CD8-positive, alpha-beta memory T cell (primary cell): ENCODE results near the gene CDS1. TPM values are rescaled to one million over a fixed set of nuclear protein-coding genes. Genes with fewer than 3 reads are reported as not detected.
"Not testable (repeated sequence)": the region's sequence is repeated elsewhere in the genome, so short reads cannot be mapped to it uniquely, and the experiment has no call there.

Experiments
- CTCF ChIA-PET: fragments of 350-600 bp; sonication (Branson Sonifier 250); formaldehyde crosslinking; loops from one replicate; lab custom pipeline; 2021; ENCODE audit warnings: antibody characterized with exemption; lab: Charles Lee
- POLR2A ChIA-PET: fragments of 350-600 bp; sonication (Branson Sonifier 250); formaldehyde crosslinking; loops from one replicate; lab custom pipeline; 2021; ENCODE audit warnings: antibody characterized with exemption; lab: Charles Lee
- DNase-seq, 5 donors: peaks; one replicate each; pipeline versions ENCODE4 v3.0.0 to v3.0.0-alpha.2; 2020 to 2022; ENCODE audit warnings: mixed read lengths in 1 of 5
- H3K27ac ChIP-seq: one replicate; pipeline ENCODE4 v1.7.0; 2013; ENCODE audit warnings: low read depth, mild to moderate bottlenecking, low read length, moderate library complexity
- H3K27me3 ChIP-seq: 2 replicates; pipeline ENCODE4 v1.7.0; 2013; ENCODE audit warnings: low read length, mild to moderate bottlenecking; ENCODE audit not compliant: insufficient read depth, poor library complexity, severe bottlenecking
- H3K36me3 ChIP-seq: 2 replicates; pipeline ENCODE4 v1.7.0; 2013; ENCODE audit warnings: mild to moderate bottlenecking, low read length, moderate library complexity; ENCODE audit not compliant: insufficient read depth
- H3K4me1 ChIP-seq: 2 replicates; pipeline ENCODE4 v1.7.0; 2013; ENCODE audit warnings: mild to moderate bottlenecking, low read length, moderate library complexity; ENCODE audit not compliant: insufficient read depth
- H3K4me3 ChIP-seq: 2 replicates; pipeline ENCODE4 v1.7.0; 2013; ENCODE audit warnings: mild to moderate bottlenecking, low read length
- H3K9me3 ChIP-seq: 2 replicates; pipeline ENCODE4 v1.7.0; 2013; ENCODE audit warnings: mild to moderate bottlenecking, low read length
- H3K27ac Mint-ChIP-seq, 8 donors: one replicate each; pipeline ENCODE4 v1.8.0; 2020 to 2021; ENCODE audit warnings: mixed read lengths in 8 of 8, mild to moderate bottlenecking in 6 of 8, inconsistent platforms in 3 of 8, moderate library complexity in 3 of 8
- H3K27me3 Mint-ChIP-seq, 2 donors: one replicate each; pipeline ENCODE4 v1.8.0; 2020 to 2021; ENCODE audit warnings: mixed read lengths in 2 of 2, mild to moderate bottlenecking in 1 of 2, moderate library complexity in 1 of 2
- H3K36me3 Mint-ChIP-seq, 3 donors: one replicate each; pipeline ENCODE4 v1.8.0; 2020 to 2021; ENCODE audit warnings: mixed read lengths in 3 of 3, inconsistent platforms in 1 of 3, mild to moderate bottlenecking in 1 of 3
- H3K4me1 Mint-ChIP-seq, 3 donors: one replicate each; pipeline ENCODE4 v1.8.0; 2020 to 2021; ENCODE audit warnings: mixed read lengths in 3 of 3, inconsistent platforms in 1 of 3, mild to moderate bottlenecking in 1 of 3
- H3K4me3 Mint-ChIP-seq, 7 donors: one replicate each; pipeline ENCODE4 v1.8.0; 2020 to 2021; ENCODE audit warnings: mixed read lengths in 7 of 7, mild to moderate bottlenecking in 6 of 7, moderate library complexity in 4 of 7, inconsistent platforms in 2 of 7
- H3K9me3 Mint-ChIP-seq, 5 donors: one replicate each; pipeline ENCODE4 v1.8.0; 2020 to 2022; ENCODE audit warnings: mixed read lengths in 5 of 5, mild to moderate bottlenecking in 3 of 5, moderate library complexity in 2 of 5, inconsistent platforms in 1 of 5
- polyA plus RNA-seq: library from polyadenylated mRNA; unstranded; fragments of 300-500 nt; fragmentation: Illumina TruSeq; gene quantifications from one replicate; pipeline ENCODE4 v1.2.3, GENCODE V29; 2021
- total RNA-seq, 2 experiments: library from RNA; stranded (reverse); gene quantifications; one replicate each; pipeline ENCODE4 v1.2.3, GENCODE V29; 2021

CDS1 gene
- under 1 TPM; 0.20 to 0.44 TPM for total RNA-seq
- polyA plus RNA-seq: 0.28 TPM

DNA sequence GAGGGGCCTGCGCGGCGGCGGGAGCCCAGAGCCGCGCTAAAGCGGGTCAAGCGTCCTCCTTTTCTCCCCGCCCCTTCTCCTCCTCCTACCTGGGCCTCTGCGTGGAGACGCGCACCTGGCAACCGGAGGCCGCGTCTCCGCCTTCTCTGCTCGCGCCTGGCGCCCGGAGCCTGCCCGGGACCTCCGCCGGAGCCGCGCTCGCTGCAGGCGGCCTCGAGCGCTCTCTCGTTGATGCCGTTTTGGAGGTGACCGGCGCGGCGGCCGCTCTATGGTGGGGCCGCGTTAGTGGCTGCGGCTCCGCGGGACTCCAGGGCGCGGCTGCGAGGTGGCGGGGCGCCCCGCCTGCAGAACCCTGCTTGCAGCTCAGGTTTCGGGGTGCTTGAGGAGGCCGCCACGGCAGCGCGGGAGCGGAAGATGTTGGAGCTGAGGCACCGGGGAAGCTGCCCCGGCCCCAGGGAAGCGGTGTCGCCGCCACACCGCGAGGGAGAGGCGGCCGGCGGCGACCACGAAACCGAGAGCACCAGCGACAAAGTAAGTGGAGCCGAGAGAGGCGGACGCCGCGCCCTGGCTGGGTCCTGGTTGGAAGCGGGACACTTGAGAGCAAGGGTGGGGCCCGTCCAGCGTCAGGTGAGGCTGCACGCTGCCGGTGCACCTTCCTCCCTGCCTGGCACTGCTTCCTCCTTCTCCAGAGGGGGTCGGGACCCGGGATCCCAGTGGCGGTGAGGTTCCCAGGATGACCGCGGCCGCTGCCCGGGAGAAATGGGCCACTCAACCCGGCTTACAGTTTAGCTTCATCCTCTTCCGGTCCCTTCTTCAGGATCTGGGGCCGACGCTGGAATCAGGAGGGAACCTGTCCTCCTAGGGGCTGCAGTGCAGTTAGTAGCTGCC lies at the start of gene CDS1:
Gene CDS1, plus strand, starts transcription at position 140 of the 888 bp plus-strand sequence. Its CDS starts 275 bp downstream, at position 415.
- peaks cover 0 to 3% (median under 1%) of the 10 kb centered on the region in 3 donors for H3K36me3 Mint-ChIP-seq
- peaks cover 30 to 55% of the 10 kb centered on the region in 2 donors for H3K27me3 Mint-ChIP-seq
- H3K4me3 Mint-ChIP-seq: peak within 1 kb of the TSS; percentile 83 to 92 (median 85)
- peak within 1 kb of the TSS; percentile 27 to 76 (median 65) for H3K27ac Mint-ChIP-seq
- Histone ChIP-seq H3K4me1 (peaks cover 13% of the 10 kb centered on the region), H3K36me3 (no peaks in the 10 kb centered on the region), H3K4me3 (peak within 1 kb of the TSS; percentile 61), H3K27me3 (peaks cover 11% of the 10 kb centered on the region), H3K9me3 (no peaks in the 10 kb centered on the region), H3K27ac (no peak within 1 kb of the TSS)
- peak in 2 of 5 donors; percentile 1 to 53 for DNase-seq
- H3K4me1 Mint-ChIP-seq: peaks cover 14 to 21% (median 21%) of the 10 kb centered on the region in 3 donors
- H3K9me3 Mint-ChIP-seq: peaks cover 0 to 9% (median 2%) of the 10 kb centered on the region in 5 donors
- ChIA-PET CTCF (no interaction called here), POLR2A (no interaction called here)

DNA sequence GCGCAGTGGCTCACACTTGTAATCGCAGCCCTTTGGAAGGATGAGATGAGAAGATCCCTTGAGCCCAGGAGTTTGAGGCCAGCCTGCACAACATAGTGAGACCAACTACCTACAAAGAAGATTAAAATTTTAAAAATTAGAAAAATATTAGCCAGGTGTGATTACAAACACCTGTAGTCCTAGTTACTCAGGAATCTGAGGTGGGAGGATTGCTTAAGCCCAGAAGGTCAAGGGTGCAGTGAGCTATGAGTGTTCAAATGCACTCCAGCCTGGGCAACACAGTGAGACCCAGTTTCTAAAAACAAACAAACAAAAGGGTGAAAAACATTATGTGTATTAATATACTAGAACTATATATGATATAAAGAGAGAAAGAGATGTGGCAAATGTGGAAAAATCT lies 47.0 kb upstream of the CDS1 start:
- peaks cover 0 to 2% of the 10 kb centered on the region in 2 donors for H3K27me3 Mint-ChIP-seq
- H3K27ac ChIP-seq: no peak overlapping the region
- no peaks in the 10 kb centered on the region for H3K9me3 ChIP-seq
- H3K4me1 ChIP-seq: no peaks in the 10 kb centered on the region
- no peak overlapping the region for H3K4me3 ChIP-seq
- peak overlapping the region in 1 of 8 donors; percentile 13 for H3K27ac Mint-ChIP-seq
- ChIA-PET POLR2A (no interaction called here), CTCF (no interaction called here)
- DNase-seq: no peak
- H3K9me3 Mint-ChIP-seq: peaks cover 0 to 3% (median 2%) of the 10 kb centered on the region in 5 donors
- H3K36me3 ChIP-seq: no peaks in the 10 kb centered on the region
- no peaks in the 10 kb centered on the region for H3K4me1 Mint-ChIP-seq
- H3K36me3 Mint-ChIP-seq: no peaks in the 10 kb centered on the region
- no peaks in the 10 kb centered on the region for H3K27me3 ChIP-seq
- H3K4me3 Mint-ChIP-seq: no peak overlapping the region

DNA sequence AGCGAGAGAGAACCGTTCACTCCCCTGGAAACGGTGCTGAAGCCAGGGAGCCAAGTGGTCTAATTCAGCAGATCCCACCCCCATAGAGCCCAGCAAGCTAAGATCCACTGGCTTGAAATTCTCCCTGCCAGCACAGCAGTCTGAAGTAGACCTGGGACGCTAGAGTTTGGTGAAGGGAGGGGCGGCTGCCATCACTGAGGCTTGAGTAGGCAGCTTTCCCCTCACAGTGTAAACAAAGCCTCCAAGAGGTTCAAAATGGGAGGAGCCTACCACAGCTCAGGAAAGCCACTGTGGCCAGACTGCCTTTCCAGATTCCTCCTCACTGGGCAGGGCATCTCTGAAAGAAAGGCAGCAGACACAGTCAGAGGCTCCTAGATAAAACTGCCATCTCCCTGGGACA lies 37.8 kb upstream of the CDS1 start:
- H3K4me3 Mint-ChIP-seq: no peak overlapping the region
- peaks cover 0 to 2% (median 0%) of the 10 kb centered on the region in 5 donors for H3K9me3 Mint-ChIP-seq
- Histone ChIP-seq H3K27ac (no peak overlapping the region), H3K4me1 (no peaks in the 10 kb centered on the region), H3K9me3 (no peaks in the 10 kb centered on the region), H3K36me3 (no peaks in the 10 kb centered on the region), H3K27me3 (no peaks in the 10 kb centered on the region), H3K4me3 (no peak overlapping the region)
- CTCF ChIA-PET: no interaction called here
- no peak for DNase-seq
- H3K27ac Mint-ChIP-seq: no peak overlapping the region
- POLR2A ChIA-PET: no interaction called here
- H3K36me3 Mint-ChIP-seq: no peaks in the 10 kb centered on the region
- no peaks in the 10 kb centered on the region for H3K4me1 Mint-ChIP-seq
- peaks cover 2 to 5% of the 10 kb centered on the region in 2 donors for H3K27me3 Mint-ChIP-seq

DNA sequence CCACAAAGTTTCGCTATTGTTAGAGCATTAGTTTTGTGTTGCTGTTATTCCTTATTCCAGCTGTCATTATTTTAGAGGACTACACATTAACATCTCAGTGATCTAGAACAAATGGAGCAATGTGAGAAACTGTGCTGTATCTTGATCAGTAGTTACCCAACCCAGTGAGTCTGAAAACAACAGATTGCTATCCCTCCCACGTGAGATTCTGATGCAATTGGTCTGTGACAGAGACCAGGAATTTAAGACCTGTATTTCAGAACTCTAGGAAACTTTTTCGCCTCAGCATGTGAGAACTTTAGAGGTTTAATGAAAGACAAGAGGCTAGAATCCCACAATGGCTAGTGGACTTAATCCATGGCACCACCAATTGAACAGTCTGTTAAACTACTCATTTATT lies 35.7 kb upstream of the CDS1 start:
- Histone ChIP-seq H3K4me3 (no peak overlapping the region), H3K4me1 (no peaks in the 10 kb centered on the region), H3K27ac (no peak overlapping the region), H3K27me3 (no peaks in the 10 kb centered on the region), H3K36me3 (no peaks in the 10 kb centered on the region), H3K9me3 (no peaks in the 10 kb centered on the region)
- Mint-ChIP-seq H3K9me3 (peaks cover 0 to 2% (median 0%) of the 10 kb centered on the region in 5 donors), H3K4me3 (no peak overlapping the region), H3K27me3 (peaks cover 0 to 5% of the 10 kb centered on the region in 2 donors), H3K4me1 (no peaks in the 10 kb centered on the region), H3K36me3 (no peaks in the 10 kb centered on the region), H3K27ac (no peak overlapping the region)
- ChIA-PET POLR2A (no interaction called here), CTCF (no interaction called here)
- DNase-seq: no peak

DNA sequence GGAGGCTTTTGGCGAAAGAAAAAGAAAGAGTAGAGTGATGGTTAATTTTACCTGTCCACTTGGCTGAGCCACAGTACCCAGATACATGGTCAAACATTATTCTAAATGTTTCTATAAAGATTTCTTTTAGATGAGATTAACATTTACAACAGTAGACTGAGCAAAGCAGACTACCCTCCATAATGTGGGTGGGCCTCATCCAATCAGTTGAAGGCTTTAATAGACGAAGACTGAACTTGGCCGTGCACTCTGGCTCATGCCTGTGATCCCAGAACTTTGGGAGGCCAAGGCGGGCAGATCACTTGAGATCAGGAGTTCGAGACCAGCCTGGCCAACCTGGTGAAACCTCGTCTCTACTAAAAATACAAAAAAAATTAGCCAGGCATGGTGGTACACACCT lies 33.7 kb upstream of the CDS1 start:
- H3K4me1 ChIP-seq, H3K4me3 Mint-ChIP-seq, H3K27me3 Mint-ChIP-seq, H3K4me3 ChIP-seq, H3K27me3 ChIP-seq, H3K4me1 Mint-ChIP-seq, H3K27ac ChIP-seq, CTCF ChIA-PET, H3K36me3 Mint-ChIP-seq, POLR2A ChIA-PET, H3K36me3 ChIP-seq, H3K9me3 Mint-ChIP-seq, DNase-seq, H3K27ac Mint-ChIP-seq, H3K9me3 ChIP-seq: not testable (repeated sequence)

DNA sequence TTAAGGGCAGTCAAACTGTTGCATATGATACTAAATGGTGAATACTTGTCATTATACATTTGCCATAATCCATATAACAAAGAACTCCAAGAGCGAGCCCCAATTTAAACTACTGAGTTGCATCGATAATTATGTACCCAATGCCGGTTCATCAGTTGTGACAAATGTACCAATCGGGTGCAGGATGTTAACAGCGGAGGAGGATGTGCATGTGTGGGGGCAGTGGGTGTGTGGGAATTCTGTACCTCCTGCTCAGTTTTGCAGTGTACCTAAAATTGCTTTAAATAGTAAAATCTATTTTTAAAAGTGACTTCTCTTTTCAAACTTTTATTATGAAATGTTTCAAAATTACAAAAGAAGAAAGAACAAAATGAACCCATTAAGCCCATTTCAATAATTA lies 20.8 kb upstream of the CDS1 start:
- no peaks in the 10 kb centered on the region for H3K36me3 ChIP-seq
- H3K4me1 ChIP-seq: no peaks in the 10 kb centered on the region
- no peak overlapping the region for H3K4me3 ChIP-seq
- Mint-ChIP-seq H3K4me1 (no peaks in the 10 kb centered on the region), H3K36me3 (no peaks in the 10 kb centered on the region), H3K27ac (no peak overlapping the region), H3K4me3 (no peak overlapping the region), H3K27me3 (peaks cover 2 to 11% of the 10 kb centered on the region in 2 donors), H3K9me3 (peaks cover 0 to 3% (median 0%) of the 10 kb centered on the region in 5 donors)
- H3K27me3 ChIP-seq: no peaks in the 10 kb centered on the region
- ChIA-PET CTCF (no interaction called here), POLR2A (no interaction called here)
- H3K9me3 ChIP-seq: no peaks in the 10 kb centered on the region
- DNase-seq: no peak
- H3K27ac ChIP-seq: no peak overlapping the region

DNA sequence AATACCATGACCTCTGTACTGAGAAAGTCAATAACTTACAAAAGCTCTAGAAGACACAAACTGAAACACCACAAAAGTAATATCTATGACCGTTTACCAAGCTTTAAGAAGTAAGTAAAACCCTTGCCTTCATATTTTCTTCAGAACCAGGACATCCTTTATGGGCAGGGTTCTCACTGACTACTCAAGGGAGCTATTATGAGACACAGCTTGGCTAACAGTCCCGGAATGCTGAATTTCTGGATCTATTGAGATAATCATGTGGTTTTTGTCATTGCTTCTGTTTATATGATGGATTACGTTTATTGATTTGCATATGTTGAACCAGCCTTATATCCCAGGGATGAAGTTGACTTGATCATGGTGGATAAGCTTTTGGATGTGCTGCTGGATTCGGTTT lies 19.9 kb upstream of the CDS1 start:
- ChIA-PET POLR2A (no interaction called here), CTCF (no interaction called here)
- no peak overlapping the region for H3K4me3 Mint-ChIP-seq
- no peak overlapping the region for H3K4me3 ChIP-seq
- H3K27ac ChIP-seq: no peak overlapping the region
- no peaks in the 10 kb centered on the region for H3K4me1 Mint-ChIP-seq
- H3K4me1 ChIP-seq: no peaks in the 10 kb centered on the region
- no peaks in the 10 kb centered on the region for H3K27me3 ChIP-seq
- no peaks in the 10 kb centered on the region for H3K36me3 ChIP-seq
- H3K27me3 Mint-ChIP-seq: peaks cover 2 to 11% of the 10 kb centered on the region in 2 donors
- peaks cover 0 to 3% (median 0%) of the 10 kb centered on the region in 5 donors for H3K9me3 Mint-ChIP-seq
- H3K9me3 ChIP-seq: no peaks in the 10 kb centered on the region
- H3K36me3 Mint-ChIP-seq: no peaks in the 10 kb centered on the region
- no peak overlapping the region for H3K27ac Mint-ChIP-seq
- no peak for DNase-seq

DNA sequence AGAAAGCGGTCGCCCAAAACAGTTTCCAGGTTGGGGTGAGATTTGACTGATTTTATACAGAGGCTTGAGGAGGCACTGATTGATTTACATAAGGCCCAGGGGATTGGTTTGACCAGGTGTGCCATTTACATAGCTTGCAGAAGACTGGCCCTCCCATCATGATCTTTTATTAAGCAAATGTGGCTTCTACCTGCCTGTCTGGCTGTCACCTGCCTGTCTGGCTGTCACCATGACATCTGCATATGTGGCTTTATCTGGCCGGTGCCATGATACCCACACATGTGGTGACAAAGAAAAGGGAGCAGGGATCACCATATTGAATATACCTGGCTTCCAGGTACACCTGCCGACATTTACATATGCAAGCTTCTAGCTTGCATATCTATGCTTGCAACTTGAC lies 17.0 kb upstream of the CDS1 start:
- Histone ChIP-seq H3K9me3 (no peaks in the 10 kb centered on the region), H3K36me3 (no peaks in the 10 kb centered on the region), H3K4me3 (no peak overlapping the region), H3K27me3 (no peaks in the 10 kb centered on the region), H3K4me1 (no peaks in the 10 kb centered on the region), H3K27ac (no peak overlapping the region)
- peaks cover 7 to 14% of the 10 kb centered on the region in 2 donors for H3K27me3 Mint-ChIP-seq
- no peaks in the 10 kb centered on the region for H3K4me1 Mint-ChIP-seq
- CTCF ChIA-PET: no interaction called here
- no peaks in the 10 kb centered on the region for H3K36me3 Mint-ChIP-seq
- POLR2A ChIA-PET: no interaction called here
- no peak for DNase-seq
- H3K9me3 Mint-ChIP-seq: peaks cover 0 to 4% (median 1%) of the 10 kb centered on the region in 5 donors
- no peak overlapping the region for H3K4me3 Mint-ChIP-seq
- H3K27ac Mint-ChIP-seq: no peak overlapping the region
